Thoracic aorta (tissue), 2 donors: ENCODE data around the gene ACOT7. TPM values are rescaled to one million over a fixed set of nuclear protein-coding genes. Genes with fewer than 3 reads are reported as not detected.

ENCODE experiments used
- ATAC-seq: fragments of 150-250 bp; one replicate; pipeline ENCODE4 v1.8.0; 2017; ENCODE audit warnings: low read depth; ENCODE audit not compliant: insufficient number of reproducible peaks, low FRiP score
- DNase-seq: peaks from one replicate; pipeline ENCODE4 v3.0.0-alpha.2; 2020; ENCODE audit warnings: low spot score
- H3K27ac ChIP-seq, 2 donors: fragments of 200-600 bp; sonication (generic); 1 replicate in 1 of 2; 2 replicates in 1 of 2; pipeline ENCODE4 v1.5.1; 2016; ENCODE audit warnings: mild to moderate bottlenecking in 2 of 2, moderate library complexity in 2 of 2
- H3K27me3 ChIP-seq: fragments of 200-600 bp; sonication (generic); replicated peaks from 2 replicates; pipeline ENCODE4 v1.6.0; 2016; ENCODE audit warnings: mild to moderate bottlenecking; ENCODE audit not compliant: insufficient read depth
- H3K36me3 ChIP-seq: fragments of 200-600 bp; sonication (generic); one replicate; pipeline ENCODE4 v1.5.1; 2016
- H3K4me1 ChIP-seq, 2 donors: fragments of 200-600 bp; sonication (generic); 1 replicate in 1 of 2; 2 replicates in 1 of 2; pipeline versions ENCODE4 v1.5.1 to v1.6.0; 2016; ENCODE audit warnings: low read depth in 2 of 2, mild to moderate bottlenecking in 1 of 2; ENCODE audit not compliant: control insufficient read depth in 1 of 2
- H3K4me3 ChIP-seq: fragments of 200-600 bp; sonication (generic); 2 replicates; pipeline ENCODE4 v1.5.1; 2016; ENCODE audit warnings: mild to moderate bottlenecking
- H3K9me3 ChIP-seq: fragments of 200-600 bp; sonication (generic); 2 replicates; pipeline ENCODE4 v1.5.1; 2016
- total RNA-seq, 2 donors: library from RNA; depleted of rRNA; stranded (reverse); fragments of >200 nt; gene quantifications; one replicate each; pipeline versions ENCODE4 v1.1.0 to v1.2.3, GENCODE V29; 2016
- TF ChIP-seq, protein P1 (sequence below): fragments of 200-600 bp; sonication (generic); IDR thresholded peaks from one replicate; pipeline ENCODE4 v1.5.1; 2019; ENCODE audit warnings: antibody characterized with exemption

The ACOT7 gene
- total RNA-seq, 2 donors from 2014 or later: 23.7 to 33.0 TPM

DNA sequence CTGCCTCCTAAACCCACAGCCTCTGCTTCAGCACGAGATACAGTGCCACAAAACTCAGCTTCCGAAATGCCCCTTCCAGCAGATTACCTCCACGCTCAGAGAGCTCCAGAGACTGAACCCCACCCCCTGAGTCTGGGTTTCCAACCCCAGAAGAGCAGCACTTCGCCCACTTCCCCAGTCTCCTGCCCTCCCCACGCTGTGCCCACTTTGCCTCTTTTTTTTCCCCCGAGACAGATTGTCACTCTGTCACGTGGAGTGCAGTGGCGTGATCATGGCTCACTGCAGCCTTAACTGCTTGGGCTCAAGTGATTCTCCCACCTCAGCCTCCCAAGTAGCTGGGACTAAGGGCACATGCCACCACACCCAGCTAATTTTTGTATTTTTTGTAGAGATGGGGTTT is 167.9 kb downstream of the ACOT7 start:
- H3K27ac ChIP-seq: no peak overlapping the region
- H3K27me3 ChIP-seq: no peaks in the 10 kb centered on the region
- ATAC-seq (no peak), DNase-seq (no peak)
- TF ChIP-seq, protein P1, sequence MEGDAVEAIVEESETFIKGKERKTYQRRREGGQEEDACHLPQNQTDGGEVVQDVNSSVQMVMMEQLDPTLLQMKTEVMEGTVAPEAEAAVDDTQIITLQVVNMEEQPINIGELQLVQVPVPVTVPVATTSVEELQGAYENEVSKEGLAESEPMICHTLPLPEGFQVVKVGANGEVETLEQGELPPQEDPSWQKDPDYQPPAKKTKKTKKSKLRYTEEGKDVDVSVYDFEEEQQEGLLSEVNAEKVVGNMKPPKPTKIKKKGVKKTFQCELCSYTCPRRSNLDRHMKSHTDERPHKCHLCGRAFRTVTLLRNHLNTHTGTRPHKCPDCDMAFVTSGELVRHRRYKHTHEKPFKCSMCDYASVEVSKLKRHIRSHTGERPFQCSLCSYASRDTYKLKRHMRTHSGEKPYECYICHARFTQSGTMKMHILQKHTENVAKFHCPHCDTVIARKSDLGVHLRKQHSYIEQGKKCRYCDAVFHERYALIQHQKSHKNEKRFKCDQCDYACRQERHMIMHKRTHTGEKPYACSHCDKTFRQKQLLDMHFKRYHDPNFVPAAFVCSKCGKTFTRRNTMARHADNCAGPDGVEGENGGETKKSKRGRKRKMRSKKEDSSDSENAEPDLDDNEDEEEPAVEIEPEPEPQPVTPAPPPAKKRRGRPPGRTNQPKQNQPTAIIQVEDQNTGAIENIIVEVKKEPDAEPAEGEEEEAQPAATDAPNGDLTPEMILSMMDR: no peak
- no peaks in the 10 kb centered on the region for H3K4me1 ChIP-seq
- peaks cover 56% of the 10 kb centered on the region for H3K36me3 ChIP-seq
- H3K4me3 ChIP-seq: no peak overlapping the region
- H3K9me3 ChIP-seq: no peaks in the 10 kb centered on the region

DNA sequence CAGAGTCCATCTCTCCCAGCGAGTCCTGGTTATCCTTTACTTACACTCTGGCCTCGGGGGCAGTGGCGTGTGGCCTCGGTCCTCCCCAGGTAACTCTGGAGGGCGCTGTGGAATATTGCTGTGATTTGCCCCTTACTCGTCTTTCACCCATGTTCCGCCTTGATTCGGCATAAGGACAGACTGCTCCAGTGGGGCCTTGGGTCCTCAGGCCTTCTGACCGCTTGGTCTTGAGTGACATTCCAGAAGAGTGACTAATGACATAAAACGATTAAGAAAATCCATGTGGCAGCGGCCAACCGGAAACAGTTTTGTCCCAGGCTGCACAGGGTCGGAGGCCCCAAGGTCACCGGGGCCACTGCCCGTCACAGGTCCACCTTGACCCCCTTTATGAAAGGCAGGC is 168.8 kb downstream of the ACOT7 start:
- no peaks in the 10 kb centered on the region for H3K4me1 ChIP-seq
- peaks cover 50% of the 10 kb centered on the region for H3K36me3 ChIP-seq
- H3K27me3 ChIP-seq: no peaks in the 10 kb centered on the region
- TF ChIP-seq, protein P1: no peak
- ATAC-seq (no peak), DNase-seq (no peak)
- H3K9me3 ChIP-seq: no peaks in the 10 kb centered on the region
- H3K4me3 ChIP-seq: no peak overlapping the region
- no peak overlapping the region for H3K27ac ChIP-seq

DNA sequence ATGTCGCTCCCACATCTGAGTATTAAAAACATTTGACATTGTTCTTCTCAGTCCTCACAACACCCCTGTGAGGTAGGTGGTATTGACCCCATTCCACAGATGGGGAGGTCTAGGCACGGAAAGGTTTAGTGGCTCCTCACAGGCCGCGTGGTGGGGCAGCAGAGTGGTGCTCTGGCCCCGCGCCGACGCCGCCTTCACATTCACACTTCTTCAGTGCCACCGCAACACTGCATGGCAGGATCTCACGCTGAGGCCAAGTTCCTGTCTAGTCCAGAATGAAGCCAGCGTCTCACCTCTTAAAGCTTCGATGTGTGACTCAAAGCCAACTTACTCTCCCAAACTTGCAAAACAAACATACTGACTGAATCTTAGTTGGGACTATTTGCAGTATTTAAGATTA is 169.9 kb downstream of the ACOT7 start:
- Histone ChIP-seq H3K27me3 (no peaks in the 10 kb centered on the region), H3K36me3 (peaks cover 47% of the 10 kb centered on the region), H3K27ac (no peak overlapping the region), H3K4me1 (no peaks in the 10 kb centered on the region), H3K4me3 (no peak overlapping the region), H3K9me3 (no peaks in the 10 kb centered on the region)
- no peak for ATAC-seq
- DNase-seq: no peak
- TF ChIP-seq, protein P1: no peak

DNA sequence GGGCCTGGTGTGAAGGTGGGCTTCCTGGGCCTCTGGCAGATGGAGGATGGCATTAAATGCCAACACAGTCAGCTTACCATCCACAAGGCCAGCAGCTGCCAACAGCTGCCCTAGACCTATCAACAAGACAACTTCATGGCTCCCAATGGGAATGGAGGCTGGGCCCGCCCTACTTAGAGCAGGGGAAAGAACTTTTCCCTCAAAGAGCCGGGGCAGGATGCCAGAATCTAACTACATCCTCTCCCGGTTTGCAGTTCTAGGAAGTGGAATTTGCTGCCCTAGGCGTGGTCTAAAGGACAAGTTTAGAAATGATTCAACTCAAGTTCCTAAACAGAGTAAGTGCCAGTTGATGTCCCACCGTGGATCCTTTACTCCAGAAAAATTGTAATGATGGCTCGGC is 170.9 kb downstream of the ACOT7 start:
- DNase-seq (no peak), ATAC-seq (no peak)
- Histone ChIP-seq H3K9me3 (no peaks in the 10 kb centered on the region), H3K36me3 (peaks cover 38% of the 10 kb centered on the region), H3K27me3 (no peaks in the 10 kb centered on the region), H3K4me1 (no peaks in the 10 kb centered on the region), H3K27ac (no peak overlapping the region), H3K4me3 (no peak overlapping the region)
- TF ChIP-seq, protein P1: no peak

DNA sequence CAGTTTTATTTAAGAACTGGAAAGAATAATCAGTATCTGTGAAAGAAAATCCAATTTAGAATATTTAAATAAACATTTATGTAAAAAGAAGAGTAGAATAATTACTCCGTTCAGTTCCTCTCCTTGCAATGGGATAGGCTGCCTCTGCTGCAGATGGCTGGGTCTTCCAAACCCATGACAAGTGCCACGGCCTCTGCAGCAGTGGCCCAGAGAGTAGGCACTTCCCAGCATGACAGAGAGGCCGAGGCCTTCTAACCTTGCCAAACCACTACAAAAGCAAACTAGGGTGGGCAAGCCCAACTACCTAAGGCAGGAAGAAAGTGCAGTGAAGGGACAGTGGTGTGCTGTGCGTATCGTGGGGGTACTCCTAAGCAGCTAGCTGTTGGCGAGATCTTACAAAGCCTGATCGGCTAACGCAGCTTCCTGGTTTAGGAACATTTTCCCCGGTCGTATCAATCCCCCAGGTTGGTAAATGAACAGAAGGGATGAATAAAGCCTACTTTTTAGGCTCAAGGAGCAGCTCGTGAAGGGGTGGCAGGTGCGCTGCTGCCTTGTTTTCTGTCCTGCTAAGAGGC is 172.3 kb downstream of the ACOT7 start:
- Histone ChIP-seq H3K27me3 (no peaks in the 10 kb centered on the region), H3K4me3 (no peak overlapping the region), H3K36me3 (peaks cover 26% of the 10 kb centered on the region), H3K4me1 (no peaks in the 10 kb centered on the region), H3K9me3 (no peaks in the 10 kb centered on the region), H3K27ac (no peak overlapping the region)
- DNase-seq (no peak), ATAC-seq (no peak)
- TF ChIP-seq, protein P1: no peak
